HG02973 (cell line): ENCODE data around the gene AP2A2.
"Not testable (repeated sequence)": the region's sequence is repeated elsewhere in the genome, so short reads cannot be mapped to it uniquely, and the experiment has no call there.

Experiments
- ATAC-seq: cut with Tn5 transposase; IDR thresholded peaks from one replicate; pipeline ENCODE4 v1.9.1; 2021; ENCODE audit warnings: moderate library complexity; ENCODE audit not compliant: unreplicated experiment

AP2A2 gene

DNA sequence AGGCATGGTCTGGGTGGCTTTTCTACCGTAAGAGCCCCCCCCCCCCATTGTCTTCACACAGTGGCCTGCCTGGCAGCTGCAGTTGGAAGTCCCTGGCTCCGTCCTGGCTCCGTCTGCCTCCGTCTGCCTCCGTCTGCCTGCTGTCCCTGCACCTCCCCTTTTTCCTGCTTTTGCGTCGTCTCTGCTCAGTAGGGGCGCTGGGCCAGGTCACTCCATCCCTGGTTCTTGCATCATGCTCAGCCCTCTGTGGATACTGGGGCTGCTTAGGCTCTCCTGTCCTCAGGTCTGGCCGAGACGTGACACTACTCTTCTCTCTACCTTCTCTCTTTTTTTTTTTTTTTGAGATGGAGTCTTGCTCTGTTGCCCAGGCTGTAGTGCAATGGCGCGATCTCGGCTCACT is 27.8 kb downstream of the AP2A2 start:
- ATAC-seq, result no peak

DNA sequence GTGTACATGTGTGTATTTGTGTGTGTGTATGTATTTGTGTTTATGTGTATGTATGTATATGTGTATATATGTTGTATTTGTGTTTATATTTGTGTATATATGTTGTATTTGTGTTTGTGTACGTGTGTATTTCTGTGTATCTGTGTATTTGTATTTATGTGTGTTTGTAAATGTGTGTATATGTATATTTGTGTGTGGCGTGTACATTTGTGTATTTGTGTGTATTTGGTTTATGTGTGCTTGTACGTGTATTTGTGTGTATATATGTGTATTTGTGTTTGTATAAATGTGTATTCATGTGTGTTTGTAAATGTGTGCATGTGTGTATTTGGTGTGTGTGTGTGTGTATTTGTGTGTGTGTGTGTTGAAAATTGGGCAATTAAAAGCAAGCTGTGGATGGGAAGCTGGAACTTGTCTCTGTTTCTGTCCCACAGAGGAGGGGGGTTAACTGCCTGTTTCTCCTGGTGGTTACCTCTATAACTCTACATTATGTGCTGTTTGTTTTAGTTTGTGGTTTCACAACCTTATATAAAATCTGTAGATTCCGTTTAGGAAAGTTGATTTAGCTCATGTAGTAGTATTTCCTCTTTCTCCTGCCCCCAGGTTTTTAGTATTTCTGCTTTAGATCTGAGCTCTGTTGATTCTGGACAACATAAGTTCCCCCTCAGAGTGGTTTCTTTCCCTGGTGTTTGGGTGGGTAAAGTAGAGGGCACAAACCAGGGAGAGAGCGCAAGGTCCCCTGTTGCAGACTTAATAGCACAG is 28.9 kb downstream of the AP2A2 start:
- ATAC-seq, result no peak

GRCh38 chr11:955154-956063 is 29.7 kb downstream of the AP2A2 start:
- no peak for ATAC-seq

DNA sequence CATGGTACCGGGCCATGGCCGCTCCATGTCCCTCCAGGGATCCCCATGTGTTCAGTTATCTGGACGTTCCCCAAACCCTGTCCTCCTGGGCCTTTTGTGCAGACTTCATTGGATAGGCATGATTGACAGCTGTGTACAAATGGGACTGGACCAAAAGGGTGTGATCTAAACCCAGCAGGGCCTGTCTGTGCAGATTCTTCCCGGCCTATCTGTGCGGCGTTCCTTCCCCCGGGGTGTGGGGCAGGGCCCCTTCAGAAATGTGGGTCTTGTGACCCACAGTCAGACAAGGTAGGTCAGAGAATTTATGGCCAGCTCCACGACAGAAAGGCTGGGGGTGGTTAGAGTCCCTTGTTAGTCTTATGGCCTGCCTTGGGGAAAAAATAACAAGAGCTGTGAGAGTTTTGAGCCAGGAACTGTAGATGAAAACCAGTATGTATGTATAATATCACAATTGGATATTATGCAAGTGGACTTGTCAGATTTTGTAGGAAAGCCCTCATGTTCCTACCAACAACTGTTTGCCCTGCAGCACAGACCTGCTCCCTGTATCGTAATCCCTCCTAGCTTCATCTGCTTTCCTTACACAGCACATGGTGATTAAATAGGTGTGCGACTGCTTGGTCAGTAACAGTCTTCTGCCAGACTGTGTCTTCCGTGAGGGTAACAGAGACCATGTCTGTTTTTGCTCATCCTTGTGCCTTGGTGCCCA is 31.7 kb downstream of the AP2A2 start:
- no peak for ATAC-seq

- no peak for ATAC-seq
Observed at GRCh38 chr11:958101-958500, 32.4 kb downstream of the AP2A2 start.

GRCh38 chr11:959027-959426 is 33.4 kb downstream of the AP2A2 start:
- ATAC-seq, result no peak

DNA sequence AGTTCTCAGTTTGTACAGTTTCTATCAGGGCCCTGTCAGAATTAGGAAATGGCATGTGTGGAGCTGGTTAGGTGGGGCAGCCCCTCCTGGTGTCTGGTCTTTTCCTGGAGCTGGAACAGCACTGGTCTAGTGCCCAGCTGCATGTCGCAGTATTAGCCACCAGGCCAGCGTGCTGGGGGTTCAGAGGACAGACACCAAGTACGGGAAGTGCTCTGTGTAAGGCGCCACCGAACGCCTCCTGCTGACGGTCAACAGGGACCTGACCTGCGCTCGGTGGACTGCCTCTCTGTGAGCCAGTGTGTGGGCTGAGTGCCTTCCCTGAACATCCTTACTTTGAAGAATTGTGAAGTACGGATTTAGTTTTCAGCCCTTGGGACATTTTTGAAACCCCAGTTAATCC is 33.9 kb downstream of the AP2A2 start:
- no peak for ATAC-seq

GRCh38 chr11:961310-961920 is 35.7 kb downstream of the AP2A2 start:
- ATAC-seq, result not testable (repeated sequence)

DNA sequence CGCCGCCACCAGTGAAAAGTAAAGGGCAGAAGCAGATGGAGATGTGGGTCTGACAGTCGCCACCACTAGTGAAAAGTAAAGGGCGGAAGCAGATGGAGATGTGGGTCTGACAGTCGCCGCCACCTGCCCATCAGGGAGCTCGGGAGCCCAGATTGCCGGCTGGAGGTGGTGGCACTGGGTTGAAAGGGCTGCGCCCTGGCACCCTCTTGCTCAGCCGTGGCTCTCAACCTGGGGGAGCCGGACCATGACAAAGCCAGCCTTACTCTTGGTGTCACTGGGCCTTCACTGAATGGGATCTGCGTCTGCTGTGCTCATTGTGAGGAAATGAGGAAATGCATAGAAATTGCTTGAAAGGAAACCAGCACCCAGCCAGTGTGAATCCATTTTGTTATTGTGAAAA is 36.3 kb downstream of the AP2A2 start:
- ATAC-seq, result no peak

DNA sequence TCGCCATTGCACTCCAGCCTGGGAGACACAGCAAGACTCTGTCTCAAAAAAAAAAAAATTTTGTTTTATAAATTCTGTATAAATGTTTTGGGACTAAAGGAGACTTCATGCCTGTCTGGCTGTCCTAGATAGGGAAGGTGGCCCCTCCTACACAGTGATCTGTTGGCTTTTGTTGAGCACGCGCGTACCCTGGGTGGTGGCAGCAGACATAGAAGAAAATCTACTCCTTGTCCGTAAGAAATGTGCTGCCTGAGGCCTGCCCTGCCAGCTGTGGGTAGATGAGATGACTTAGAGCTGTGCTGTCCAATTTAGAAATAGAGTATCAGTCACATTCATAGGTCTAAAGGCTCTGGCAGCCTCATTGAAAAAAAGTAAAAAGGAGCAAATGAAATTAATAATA is 37.0 kb downstream of the AP2A2 start:
- ATAC-seq, result no peak

DNA sequence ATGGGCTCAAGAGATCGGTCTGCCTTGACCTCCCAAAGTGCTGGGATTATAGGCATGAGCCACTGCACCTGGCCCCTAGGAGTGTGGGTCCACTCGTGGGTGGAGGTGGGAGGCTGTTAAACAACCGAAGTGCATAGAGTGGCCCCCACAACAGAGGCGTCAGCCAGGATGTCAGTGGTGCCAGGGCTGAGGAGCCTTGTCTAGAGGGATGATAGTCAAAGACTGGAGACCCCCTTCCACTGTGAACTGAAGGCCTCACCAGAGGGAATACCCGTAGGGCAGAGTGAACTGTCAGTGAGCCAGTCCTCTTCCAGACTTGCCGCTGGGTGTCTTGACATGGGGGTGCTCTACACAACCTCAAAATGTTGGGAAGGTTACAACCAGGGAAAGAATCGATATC is 38.2 kb downstream of the AP2A2 start:
- ATAC-seq, result no peak

DNA sequence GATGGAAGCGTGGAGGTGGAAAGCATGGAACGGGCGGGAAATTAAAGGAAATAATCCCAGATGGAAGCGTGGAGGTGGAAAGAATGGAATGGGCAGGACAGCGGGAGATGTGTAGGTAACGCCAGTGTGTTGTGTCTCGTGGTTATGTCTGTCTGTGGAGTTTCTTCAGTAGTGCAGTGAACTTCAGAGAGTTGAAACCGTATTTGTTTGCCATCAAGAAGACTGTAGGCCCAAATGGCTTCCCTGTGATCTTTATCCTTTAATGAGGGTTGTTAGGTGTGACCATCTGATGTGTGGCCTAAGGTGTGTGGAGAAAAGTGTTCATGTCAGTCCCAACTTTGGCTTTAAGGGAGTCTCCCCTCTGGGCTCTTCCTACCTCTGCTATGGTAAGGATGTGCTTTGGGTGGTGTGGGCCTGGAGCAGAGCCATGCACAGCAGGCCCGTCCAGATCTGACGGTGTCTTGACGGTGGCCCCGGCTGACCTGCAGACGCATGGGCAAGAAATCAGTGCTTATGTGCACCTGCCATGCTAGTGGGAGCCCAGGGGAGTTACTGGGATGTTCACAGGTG is 39.6 kb downstream of the AP2A2 start:
- no peak for ATAC-seq

- ATAC-seq, result no peak
Observed at GRCh38 chr11:967995-968751, 42.5 kb downstream of the AP2A2 start.

GRCh38 chr11:968822-969221 is 43.2 kb downstream of the AP2A2 start:
- ATAC-seq, result no peak

- no peak for ATAC-seq
Observed at GRCh38 chr11:969651-970205, 44.1 kb downstream of the AP2A2 start.

- ATAC-seq, result no peak
Observed at GRCh38 chr11:970319-970871, 44.7 kb downstream of the AP2A2 start.

GRCh38 chr11:971092-971690 is 45.5 kb downstream of the AP2A2 start:
- no peak for ATAC-seq

DNA sequence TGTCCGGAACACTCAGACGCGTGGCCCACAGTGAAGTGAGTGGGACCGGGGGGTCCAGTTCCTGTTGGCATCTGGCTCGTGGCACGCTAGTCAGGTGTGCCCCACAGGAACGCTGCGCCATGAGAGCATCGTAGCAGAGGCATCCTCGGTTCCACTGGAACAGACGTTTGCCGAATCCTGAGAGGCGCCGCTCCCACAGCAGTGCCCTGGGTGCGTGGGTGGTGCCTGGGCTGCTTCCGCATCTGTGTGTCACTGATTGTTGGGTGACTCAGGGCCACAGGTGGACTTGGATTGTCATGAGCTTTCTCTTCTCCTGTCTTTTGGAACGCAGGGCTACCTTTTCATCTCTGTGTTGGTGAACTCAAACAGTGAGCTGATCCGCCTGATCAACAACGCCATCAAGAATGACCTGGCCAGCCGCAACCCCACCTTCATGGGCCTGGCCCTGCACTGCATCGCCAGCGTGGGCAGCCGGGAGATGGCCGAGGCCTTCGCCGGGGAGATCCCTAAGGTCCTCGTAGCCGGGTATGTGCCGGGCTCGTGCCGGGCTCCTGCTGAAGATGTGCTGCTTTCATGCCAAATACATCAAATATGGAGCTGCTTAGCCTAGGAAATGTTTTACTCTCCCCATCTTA is 46.2 kb downstream of the AP2A2 start:
- ATAC-seq, result no peak
